SK-N-MC (cell line): ENCODE data around the gene PRTFDC1.

Source experiments
- EZH2 ChIP-seq: fragments of 200-600 bp; sonication (generic); IDR thresholded peaks from one replicate; pipeline ENCODE4 v1.6.1; 2017; ENCODE audit warnings: antibody characterized with exemption
- FOXP2 ChIP-seq: optimal IDR thresholded peaks from 2 replicates; pipeline ENCODE3; 2011; ENCODE audit warnings: mild to moderate bottlenecking, moderate library complexity; ENCODE audit not compliant: insufficient read depth; ENCODE audit errors: extremely low read length, control extremely low read depth
- POLR2AphosphoS5 ChIP-seq: IDR thresholded peaks from 2 replicates; pipeline ENCODE4 v1.6.1; 2012; ENCODE audit warnings: mild to moderate bottlenecking, low read depth, low read length, borderline replicate concordance

- no peak for TF ChIP-seq EZH2
- TF ChIP-seq FOXP2 = no peak
- no peak for TF ChIP-seq POLR2AphosphoS5
Measured at GRCh38 chr10:24907956-24908355, 44.5 kb downstream of the PRTFDC1 start.
